Body of pancreas (tissue), 4 donors: Measurements from ENCODE around the gene ARPP19.

Source experiments
- POLR2A ChIP-seq, 3 donors: fragments of 450-650 bp; IDR thresholded peaks; one replicate each; pipeline ENCODE4 v1.6.1; 2016; ENCODE audit warnings: antibody characterized with exemption in 3 of 3, mild to moderate bottlenecking in 2 of 3
- TF ChIP-seq, protein P1 (sequence below), 7 experiments: fragments of 450-650 bp in 4 of 7; fragments of 200-600 bp in 3 of 7; sonication (generic) in 3 of 7; IDR thresholded peaks; one replicate each; pipeline ENCODE4 v1.5.1; 2016 to 2019; ENCODE audit warnings: antibody characterized with exemption in 7 of 7

DNA sequence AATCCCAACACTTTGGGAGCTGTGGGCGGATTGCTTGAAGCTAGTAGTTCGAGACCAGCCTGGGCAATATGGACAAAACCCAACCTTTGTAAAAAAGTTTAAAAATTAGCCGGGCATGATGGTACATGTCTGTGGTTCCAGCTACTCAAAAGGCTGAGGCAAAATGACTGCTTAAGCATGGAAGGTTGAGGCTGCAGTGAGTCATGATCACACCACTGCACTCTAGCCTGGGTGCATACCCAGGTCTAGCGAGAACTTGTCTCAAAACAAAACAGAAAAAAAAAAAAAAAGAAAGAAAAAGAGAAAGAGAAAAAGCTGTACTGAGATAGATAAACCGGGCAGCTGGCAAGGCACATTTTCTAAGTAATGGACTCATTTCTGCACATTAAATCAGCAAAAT lies 10.6 kb downstream of the ARPP19 start:
- TF ChIP-seq, protein P1, sequence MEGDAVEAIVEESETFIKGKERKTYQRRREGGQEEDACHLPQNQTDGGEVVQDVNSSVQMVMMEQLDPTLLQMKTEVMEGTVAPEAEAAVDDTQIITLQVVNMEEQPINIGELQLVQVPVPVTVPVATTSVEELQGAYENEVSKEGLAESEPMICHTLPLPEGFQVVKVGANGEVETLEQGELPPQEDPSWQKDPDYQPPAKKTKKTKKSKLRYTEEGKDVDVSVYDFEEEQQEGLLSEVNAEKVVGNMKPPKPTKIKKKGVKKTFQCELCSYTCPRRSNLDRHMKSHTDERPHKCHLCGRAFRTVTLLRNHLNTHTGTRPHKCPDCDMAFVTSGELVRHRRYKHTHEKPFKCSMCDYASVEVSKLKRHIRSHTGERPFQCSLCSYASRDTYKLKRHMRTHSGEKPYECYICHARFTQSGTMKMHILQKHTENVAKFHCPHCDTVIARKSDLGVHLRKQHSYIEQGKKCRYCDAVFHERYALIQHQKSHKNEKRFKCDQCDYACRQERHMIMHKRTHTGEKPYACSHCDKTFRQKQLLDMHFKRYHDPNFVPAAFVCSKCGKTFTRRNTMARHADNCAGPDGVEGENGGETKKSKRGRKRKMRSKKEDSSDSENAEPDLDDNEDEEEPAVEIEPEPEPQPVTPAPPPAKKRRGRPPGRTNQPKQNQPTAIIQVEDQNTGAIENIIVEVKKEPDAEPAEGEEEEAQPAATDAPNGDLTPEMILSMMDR (IDR thresholded peaks at IDR 0.05): no peak
- TF ChIP-seq POLR2A (IDR thresholded peaks at IDR 0.05): no peak
